ENCODE results near the gene MAGEB4.

The MAGEB4 gene

DNA sequence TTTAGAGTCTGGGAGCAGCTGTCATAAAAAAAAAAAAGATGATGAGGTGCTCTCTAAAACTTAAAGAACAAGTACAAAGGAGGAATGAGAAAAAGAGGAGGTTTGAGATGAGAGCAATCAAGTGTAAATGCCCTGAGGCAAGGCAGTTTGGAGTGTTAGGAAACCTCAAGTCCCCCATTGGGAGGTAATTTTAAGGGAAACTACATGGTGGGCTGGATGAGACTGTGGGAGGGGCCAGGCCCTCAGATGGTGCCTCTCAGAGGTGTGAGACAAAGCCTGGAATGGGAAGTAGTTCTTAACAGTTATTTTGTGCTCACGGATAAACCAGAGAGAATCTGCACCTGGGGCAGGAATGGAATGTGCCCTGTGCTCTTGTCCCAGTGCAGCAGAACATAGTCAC is 13.3 kb upstream of the MAGEB4 start:
- no peaks in the 10 kb centered on the region for H4K20me1 ChIP-seq (ENCODE audit: insufficient read depth, low read length)
- H3K4me3 ChIP-seq (ENCODE audit: low read depth, low read length, poor library complexity, severe bottlenecking), result no peak overlapping the region
- no peak overlapping the region for H2AFZ ChIP-seq (ENCODE audit: low read length)
- H3K4me1 ChIP-seq (ENCODE audit: insufficient read depth, low read length, severe bottlenecking), result no peaks in the 10 kb centered on the region
- no peaks in the 10 kb centered on the region for H3K9me2 ChIP-seq (ENCODE audit: low read depth, low read length)
- no peaks in the 10 kb centered on the region for H3K79me2 ChIP-seq (ENCODE audit: insufficient read depth, low read length)
- H3K27ac ChIP-seq (ENCODE audit: low read depth, low read length, poor library complexity, severe bottlenecking), result no peak overlapping the region
- no peaks in the 10 kb centered on the region for H3K36me3 ChIP-seq (ENCODE audit: insufficient read depth, low read length)
- no peak overlapping the region for H3K9ac ChIP-seq (ENCODE audit: low read length)
- no peaks in the 10 kb centered on the region for H3F3A ChIP-seq (ENCODE audit: insufficient read depth, low read length)
- TF ChIP-seq, protein P1, sequence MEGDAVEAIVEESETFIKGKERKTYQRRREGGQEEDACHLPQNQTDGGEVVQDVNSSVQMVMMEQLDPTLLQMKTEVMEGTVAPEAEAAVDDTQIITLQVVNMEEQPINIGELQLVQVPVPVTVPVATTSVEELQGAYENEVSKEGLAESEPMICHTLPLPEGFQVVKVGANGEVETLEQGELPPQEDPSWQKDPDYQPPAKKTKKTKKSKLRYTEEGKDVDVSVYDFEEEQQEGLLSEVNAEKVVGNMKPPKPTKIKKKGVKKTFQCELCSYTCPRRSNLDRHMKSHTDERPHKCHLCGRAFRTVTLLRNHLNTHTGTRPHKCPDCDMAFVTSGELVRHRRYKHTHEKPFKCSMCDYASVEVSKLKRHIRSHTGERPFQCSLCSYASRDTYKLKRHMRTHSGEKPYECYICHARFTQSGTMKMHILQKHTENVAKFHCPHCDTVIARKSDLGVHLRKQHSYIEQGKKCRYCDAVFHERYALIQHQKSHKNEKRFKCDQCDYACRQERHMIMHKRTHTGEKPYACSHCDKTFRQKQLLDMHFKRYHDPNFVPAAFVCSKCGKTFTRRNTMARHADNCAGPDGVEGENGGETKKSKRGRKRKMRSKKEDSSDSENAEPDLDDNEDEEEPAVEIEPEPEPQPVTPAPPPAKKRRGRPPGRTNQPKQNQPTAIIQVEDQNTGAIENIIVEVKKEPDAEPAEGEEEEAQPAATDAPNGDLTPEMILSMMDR (IDR thresholded peaks at IDR 0.05; ENCODE audit: low read length), result no peak
- TF ChIP-seq EZH2 (IDR thresholded peaks at IDR 0.05; ENCODE audit: borderline replicate concordance, low read length), result no peak
- H3K4me2 ChIP-seq (ENCODE audit: low read length), result no peak overlapping the region
- H3K27me3 ChIP-seq (ENCODE audit: insufficient read depth, low read length), result no peaks in the 10 kb centered on the region
- H3K9me3 ChIP-seq (ENCODE audit: low read length), result no peaks in the 10 kb centered on the region

DNA sequence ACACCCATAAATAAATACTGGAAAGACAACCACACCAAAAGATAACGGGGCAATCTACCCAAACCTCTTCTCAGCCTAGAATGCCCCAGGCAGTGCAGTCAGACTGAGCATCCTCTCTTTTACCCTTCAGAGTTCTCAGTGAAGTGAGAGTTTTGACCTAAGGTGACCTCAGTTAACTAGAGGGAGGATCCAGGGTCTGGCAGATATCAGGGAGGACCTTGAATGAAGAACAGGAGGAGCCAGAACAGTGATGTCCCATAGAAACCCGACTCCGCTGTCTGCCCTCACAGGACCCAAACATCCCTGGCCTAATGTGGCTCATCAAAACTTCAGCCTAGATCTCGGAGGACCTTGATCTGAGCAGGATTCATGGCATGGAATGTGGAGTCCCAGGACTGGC is 11.4 kb upstream of the MAGEB4 start, which contains the start of gene MAGEB3:
Gene MAGEB3 (plus strand): TSS at position 263 of the 400 bp plus-strand sequence. CDS start 5,268 bp downstream, outside the sequence.
- Histone ChIP-seq H2AFZ (ENCODE audit: low read length) (no peak within 1 kb of the TSS), H4K20me1 (ENCODE audit: insufficient read depth, low read length) (no peaks in the 10 kb centered on the region), H3K4me2 (ENCODE audit: low read length) (no peak within 1 kb of the TSS), H3F3A (ENCODE audit: insufficient read depth, low read length) (no peaks in the 10 kb centered on the region), H3K36me3 (ENCODE audit: insufficient read depth, low read length) (no peaks in the 10 kb centered on the region), H3K27ac (ENCODE audit: low read depth, low read length, poor library complexity, severe bottlenecking) (no peak within 1 kb of the TSS), H3K27me3 (ENCODE audit: insufficient read depth, low read length) (no peaks in the 10 kb centered on the region), H3K4me1 (ENCODE audit: insufficient read depth, low read length, severe bottlenecking) (no peaks in the 10 kb centered on the region), H3K79me2 (ENCODE audit: insufficient read depth, low read length) (no peaks in the 10 kb centered on the region), H3K9ac (ENCODE audit: low read length) (no peak within 1 kb of the TSS), H3K9me2 (ENCODE audit: low read depth, low read length) (no peaks in the 10 kb centered on the region), H3K9me3 (ENCODE audit: low read length) (no peaks in the 10 kb centered on the region), H3K4me3 (ENCODE audit: low read depth, low read length, poor library complexity, severe bottlenecking) (no peak within 1 kb of the TSS)
- TF ChIP-seq, protein P1 (IDR thresholded peaks at IDR 0.05; ENCODE audit: low read length), result no peak
- TF ChIP-seq EZH2 (IDR thresholded peaks at IDR 0.05; ENCODE audit: borderline replicate concordance, low read length), result no peak

DNA sequence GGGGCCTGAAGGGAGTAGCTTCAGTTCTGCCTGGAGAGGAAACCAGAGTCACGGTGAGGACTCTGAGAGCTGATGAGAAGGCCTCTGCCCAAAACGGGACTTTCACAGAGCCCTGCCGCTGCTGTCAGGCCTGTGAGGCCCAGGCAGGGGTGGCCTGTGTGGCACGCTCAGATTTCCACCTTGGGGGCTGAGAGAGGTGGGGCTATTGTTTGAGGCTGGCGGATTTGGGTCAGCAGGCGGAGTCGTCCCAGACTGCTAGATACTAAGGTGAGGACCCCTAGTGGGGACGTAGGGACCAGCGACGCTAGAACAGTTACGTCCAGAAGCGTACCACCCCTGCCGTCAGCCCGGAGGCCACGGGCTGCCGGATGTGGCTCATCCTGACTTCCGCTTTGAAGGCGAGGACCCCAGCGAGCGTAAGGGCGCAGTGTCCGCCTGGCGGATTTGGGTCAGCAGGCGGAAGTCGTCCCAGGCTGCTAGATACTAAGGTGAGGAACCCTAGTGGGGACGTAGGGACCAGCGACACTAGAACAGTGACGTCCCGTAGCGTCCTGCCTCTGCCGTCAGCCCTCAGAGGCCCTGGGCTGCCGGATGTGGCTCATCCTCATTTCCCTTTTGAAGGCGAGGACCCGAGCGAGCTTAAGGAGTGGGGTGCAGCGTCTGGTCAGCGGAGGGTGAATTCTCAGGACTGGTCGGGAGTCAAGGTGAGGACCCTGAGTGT is 5.1 kb downstream of the MAGEB4 start, which contains the start of gene MAGEB1:
Gene MAGEB1 (plus strand): TSS at position 378 of the 721 bp plus-strand sequence. CDS start 3,348 bp downstream, outside the sequence.
- no peak within 1 kb of the TSS for H3K27ac ChIP-seq (ENCODE audit: low read depth, low read length, poor library complexity, severe bottlenecking)
- H3K4me2 ChIP-seq (ENCODE audit: low read length), result no peak within 1 kb of the TSS
- no peaks in the 10 kb centered on the region for H3F3A ChIP-seq (ENCODE audit: insufficient read depth, low read length)
- H3K9me2 ChIP-seq (ENCODE audit: low read depth, low read length), result no peaks in the 10 kb centered on the region
- no peaks in the 10 kb centered on the region for H3K79me2 ChIP-seq (ENCODE audit: insufficient read depth, low read length)
- H2AFZ ChIP-seq (ENCODE audit: low read length), result no peak within 1 kb of the TSS
- no peaks in the 10 kb centered on the region for H3K4me1 ChIP-seq (ENCODE audit: insufficient read depth, low read length, severe bottlenecking)
- no peaks in the 10 kb centered on the region for H4K20me1 ChIP-seq (ENCODE audit: insufficient read depth, low read length)
- no peaks in the 10 kb centered on the region for H3K36me3 ChIP-seq (ENCODE audit: insufficient read depth, low read length)
- no peaks in the 10 kb centered on the region for H3K9me3 ChIP-seq (ENCODE audit: low read length)
- H3K4me3 ChIP-seq (ENCODE audit: low read depth, low read length, poor library complexity, severe bottlenecking), result no peak within 1 kb of the TSS
- no peak for TF ChIP-seq EZH2 (IDR thresholded peaks at IDR 0.05; ENCODE audit: borderline replicate concordance, low read length)
- TF ChIP-seq, protein P1 (IDR thresholded peaks at IDR 0.05; ENCODE audit: low read length), result peak; percentile 11; the same call in 1 of the 2 replicates
- no peak within 1 kb of the TSS for H3K9ac ChIP-seq (ENCODE audit: low read length)
- H3K27me3 ChIP-seq (ENCODE audit: insufficient read depth, low read length), result no peaks in the 10 kb centered on the region
